Testis (tissue), 3 donors: Measurements from ENCODE around the gene ANO2. TPM values are rescaled to one million over a fixed set of nuclear protein-coding genes. Genes with fewer than 3 reads are reported as not detected.

ENCODE experiments used
- DNase-seq: peaks from one replicate; pipeline ENCODE4 v3.0.0-alpha.2; 2019
- H3K27ac ChIP-seq, 2 donors: fragments of 200-600 bp; sonication (generic); one replicate each; pipeline ENCODE4 v1.5.1; 2019
- H3K27me3 ChIP-seq: fragments of 200-600 bp; sonication (generic); one replicate; pipeline ENCODE4 v1.5.1; 2019
- H3K36me3 ChIP-seq: fragments of 200-600 bp; sonication (generic); one replicate; pipeline ENCODE4 v1.5.1; 2017; ENCODE audit warnings: low read depth; ENCODE audit errors: missing control alignments
- H3K4me1 ChIP-seq: fragments of 200-600 bp; sonication (generic); one replicate; pipeline ENCODE4 v1.5.1; 2019
- H3K4me3 ChIP-seq, 2 donors: fragments of 200-600 bp; sonication (generic); one replicate each; pipeline ENCODE4 v1.5.1; 2017 to 2019
- H3K9me3 ChIP-seq: fragments of 200-600 bp; sonication (generic); one replicate; pipeline ENCODE4 v1.5.1; 2017
- POLR2A ChIP-seq: fragments of 450-650 bp; IDR thresholded peaks from one replicate; pipeline ENCODE4 v1.6.1; 2017; ENCODE audit warnings: antibody characterized with exemption, mild to moderate bottlenecking, moderate library complexity
- WGBS, 2 donors: methylation state at CpG; one replicate each; pipeline ENCODE4 v1.1.5; 2018; 5-methylcytosine and 5-hydroxymethylcytosine counted together
- intact Hi-C: fragments of 100-400 bp; cut with DNase I; formaldehyde crosslinking; loops from one replicate; pipeline ENCODE4 v1.15.1; 2023; ENCODE audit warnings: low total_unique reads
- polyA plus RNA-seq: library from polyadenylated mRNA; stranded (reverse); fragments of 350-450 nt; fragmentation: Illumina TruSeq; extraction: RNeasy Lipid Tissue Mini Kit (QIAGEN cat#74804); gene quantifications from one replicate; pipeline ENCODE4 v1.2.3, GENCODE V29; 2014; ENCODE audit warnings: low read depth, low replicate concordance; ENCODE audit not compliant: insufficient read depth
- total RNA-seq, 2 donors: library from RNA; depleted of rRNA; stranded (reverse); fragments of >200 nt; gene quantifications; one replicate each; pipeline ENCODE4 v1.2.3, GENCODE V29; 2016
- TF ChIP-seq, protein P1 (sequence below), 3 experiments: fragments of 450-650 bp in 2 of 3; fragments of 200-600 bp in 1 of 3; sonication (generic) in 1 of 3; IDR thresholded peaks; one replicate each; pipeline ENCODE4 v1.5.1; 2016 to 2019; ENCODE audit warnings: antibody characterized with exemption in 3 of 3, mild to moderate bottlenecking in 2 of 3, moderate library complexity in 1 of 3

Gene ANO2
- total and polyA plus RNA-seq, 3 donors from 2014 or later = 9.8 to 24.5 (median 24.4) TPM

DNA sequence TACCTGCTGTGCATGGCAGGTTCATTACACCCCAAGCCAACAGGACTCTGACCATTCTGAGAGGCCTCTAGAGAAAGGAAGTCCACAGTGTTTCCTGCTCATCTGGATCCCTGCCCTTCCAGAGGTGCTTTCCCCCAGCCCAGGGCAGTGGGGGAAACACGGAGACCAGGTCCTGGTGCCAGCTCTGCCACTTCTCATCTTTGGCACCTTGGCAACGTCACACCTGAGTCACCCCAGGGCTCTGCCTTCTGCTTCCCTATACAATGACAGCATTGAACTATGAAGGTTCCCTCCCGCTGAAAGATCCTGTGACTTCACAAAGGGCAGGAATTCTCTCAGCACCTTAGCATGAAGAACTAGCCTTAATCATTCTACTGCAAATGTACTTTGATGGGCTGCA is 74.9 kb downstream of the ANO2 start:
- Histone ChIP-seq H3K36me3 (no peaks in the 10 kb centered on the region), H3K4me1 (no peaks in the 10 kb centered on the region), H3K27me3 (no peaks in the 10 kb centered on the region), H3K4me3 (no peak overlapping the region), H3K27ac (no peak overlapping the region), H3K9me3 (no peaks in the 10 kb centered on the region)
- DNase-seq = no peak
- TF ChIP-seq POLR2A = no peak
- TF ChIP-seq, protein P1, sequence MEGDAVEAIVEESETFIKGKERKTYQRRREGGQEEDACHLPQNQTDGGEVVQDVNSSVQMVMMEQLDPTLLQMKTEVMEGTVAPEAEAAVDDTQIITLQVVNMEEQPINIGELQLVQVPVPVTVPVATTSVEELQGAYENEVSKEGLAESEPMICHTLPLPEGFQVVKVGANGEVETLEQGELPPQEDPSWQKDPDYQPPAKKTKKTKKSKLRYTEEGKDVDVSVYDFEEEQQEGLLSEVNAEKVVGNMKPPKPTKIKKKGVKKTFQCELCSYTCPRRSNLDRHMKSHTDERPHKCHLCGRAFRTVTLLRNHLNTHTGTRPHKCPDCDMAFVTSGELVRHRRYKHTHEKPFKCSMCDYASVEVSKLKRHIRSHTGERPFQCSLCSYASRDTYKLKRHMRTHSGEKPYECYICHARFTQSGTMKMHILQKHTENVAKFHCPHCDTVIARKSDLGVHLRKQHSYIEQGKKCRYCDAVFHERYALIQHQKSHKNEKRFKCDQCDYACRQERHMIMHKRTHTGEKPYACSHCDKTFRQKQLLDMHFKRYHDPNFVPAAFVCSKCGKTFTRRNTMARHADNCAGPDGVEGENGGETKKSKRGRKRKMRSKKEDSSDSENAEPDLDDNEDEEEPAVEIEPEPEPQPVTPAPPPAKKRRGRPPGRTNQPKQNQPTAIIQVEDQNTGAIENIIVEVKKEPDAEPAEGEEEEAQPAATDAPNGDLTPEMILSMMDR (IDR thresholded peaks at IDR 0.05) = no peak
- intact Hi-C loops = no loop called here
- WGBS, 2 donors = 86 to 92% methylated on average over 3 of the region's 3 CpGs

DNA sequence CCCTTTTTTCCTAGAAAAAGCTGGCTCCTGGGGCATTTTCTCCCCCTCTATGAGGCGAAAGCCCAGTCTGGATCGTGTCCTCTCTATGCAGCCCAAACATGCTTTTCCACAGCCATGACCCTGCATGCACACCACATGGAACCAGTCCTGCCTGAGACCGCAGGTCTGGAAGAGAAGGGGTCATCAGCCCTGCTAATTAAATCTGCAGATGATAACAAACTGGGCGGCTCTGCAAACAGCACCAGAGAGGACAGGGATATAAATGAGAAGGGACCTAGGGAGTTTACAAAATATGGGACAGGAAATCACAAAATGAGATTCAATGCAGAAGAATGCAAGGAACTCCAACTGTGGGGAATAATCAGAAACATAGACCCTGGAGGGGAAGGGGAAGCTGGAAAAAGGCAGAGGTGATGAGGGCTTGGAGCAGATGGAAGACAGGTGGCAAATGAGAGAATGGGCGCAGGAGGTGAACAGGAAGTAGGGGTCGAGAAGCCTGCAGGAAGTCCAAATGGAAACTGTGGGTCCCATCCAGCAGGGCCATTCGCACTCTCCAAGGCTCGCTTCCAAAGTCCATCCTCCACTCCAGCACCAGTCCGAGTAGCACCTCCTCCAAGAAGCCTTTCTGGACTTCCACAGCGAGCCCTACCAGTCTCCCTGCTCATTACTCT is 76.3 kb downstream of the ANO2 start:
- DNase-seq = no peak
- WGBS, 2 donors = 70 to 78% methylated on average over 10 of the region's 10 CpGs
- Histone ChIP-seq H3K9me3 (no peaks in the 10 kb centered on the region), H3K36me3 (no peaks in the 10 kb centered on the region), H3K27me3 (no peaks in the 10 kb centered on the region), H3K4me1 (no peaks in the 10 kb centered on the region), H3K4me3 (no peak overlapping the region), H3K27ac (no peak overlapping the region)
- intact Hi-C loops = no loop called here
- TF ChIP-seq, protein P1 (IDR thresholded peaks at IDR 0.05) = no peak
- no peak for TF ChIP-seq POLR2A

DNA sequence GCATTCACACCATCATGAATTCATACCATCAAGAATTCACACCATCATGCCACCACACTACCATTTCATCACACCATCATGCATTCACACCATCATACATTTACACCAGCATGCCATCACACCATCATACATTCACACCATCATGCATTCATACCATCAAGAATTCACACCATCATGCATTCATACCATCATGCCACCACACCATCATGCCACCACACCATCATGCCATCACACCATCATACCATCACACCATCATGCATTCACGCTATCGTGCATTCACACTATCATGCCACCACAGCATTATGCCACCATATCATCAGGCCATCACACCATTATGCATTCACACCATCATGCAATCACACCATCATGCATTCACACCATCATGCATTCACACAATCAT is 79.7 kb downstream of the ANO2 start:
- Histone ChIP-seq H3K9me3 (no peaks in the 10 kb centered on the region), H3K36me3 (no peaks in the 10 kb centered on the region), H3K27me3 (no peaks in the 10 kb centered on the region), H3K4me3 (no peak overlapping the region), H3K4me1 (no peaks in the 10 kb centered on the region), H3K27ac (no peak overlapping the region)
- no peak for DNase-seq
- WGBS, 2 donors = 92 to 100% methylated on average over 2 of the region's 2 CpGs
- intact Hi-C loops = no loop called here
- TF ChIP-seq POLR2A = no peak
- TF ChIP-seq, protein P1 (IDR thresholded peaks at IDR 0.05) = no peak

DNA sequence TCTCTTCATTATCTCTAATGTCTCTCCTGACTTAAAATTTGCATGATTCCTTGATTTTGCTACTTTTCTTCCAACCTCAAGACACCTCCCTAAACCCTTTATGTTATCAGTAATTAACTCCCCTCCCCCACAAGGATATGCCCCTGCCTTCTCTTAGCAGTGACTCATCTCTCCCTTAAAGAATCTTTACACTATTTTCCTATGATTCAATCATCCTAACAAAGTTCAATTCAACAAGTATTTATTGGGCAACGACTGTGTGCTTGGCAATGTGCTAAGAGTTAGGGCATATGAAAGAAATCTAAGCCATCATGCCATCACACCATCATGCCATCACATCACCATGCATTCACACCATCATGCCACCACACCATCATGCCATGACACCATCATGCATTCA is 80.1 kb downstream of the ANO2 start:
- Histone ChIP-seq H3K27me3 (no peaks in the 10 kb centered on the region), H3K4me3 (no peak overlapping the region), H3K36me3 (no peaks in the 10 kb centered on the region), H3K27ac (no peak overlapping the region), H3K4me1 (no peaks in the 10 kb centered on the region), H3K9me3 (no peaks in the 10 kb centered on the region)
- intact Hi-C loops = no loop called here
- no peak for DNase-seq
- TF ChIP-seq, protein P1 (IDR thresholded peaks at IDR 0.05) = no peak
- TF ChIP-seq POLR2A = no peak
- 71 to 79% methylated on average over 1 of the region's 1 CpG for WGBS, 2 donors

DNA sequence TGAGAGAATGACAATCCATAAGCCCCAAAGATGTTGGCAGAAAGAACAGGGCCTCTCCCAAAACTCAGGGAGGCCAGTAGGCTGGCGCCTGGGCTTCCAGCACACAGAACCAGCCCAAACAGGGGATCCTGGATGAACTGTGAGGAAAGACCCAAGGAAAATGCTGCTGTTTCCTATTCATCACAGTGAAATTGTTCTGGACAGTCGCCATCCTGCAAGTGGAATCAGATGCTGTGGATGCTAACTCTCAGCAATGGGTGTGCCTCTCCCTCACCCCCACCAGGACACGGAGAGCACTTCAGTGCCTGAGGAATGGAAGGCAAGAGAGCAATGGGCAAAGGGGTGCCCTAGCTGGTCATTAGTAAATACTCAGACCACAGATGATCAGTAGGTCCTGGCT is 80.8 kb downstream of the ANO2 start:
- no peaks in the 10 kb centered on the region for H3K36me3 ChIP-seq
- intact Hi-C loops = no loop called here
- no peaks in the 10 kb centered on the region for H3K9me3 ChIP-seq
- no peak overlapping the region for H3K27ac ChIP-seq
- no peak overlapping the region for H3K4me3 ChIP-seq
- 95 to 100% methylated on average over 3 of the region's 3 CpGs for WGBS, 2 donors
- no peak for DNase-seq
- no peak for TF ChIP-seq POLR2A
- TF ChIP-seq, protein P1 (IDR thresholded peaks at IDR 0.05) = no peak
- no peaks in the 10 kb centered on the region for H3K4me1 ChIP-seq
- no peaks in the 10 kb centered on the region for H3K27me3 ChIP-seq
